Measurements from ENCODE around the gene TBCCD1. TPM values are rescaled to one million over a fixed set of nuclear protein-coding genes. Genes with fewer than 3 reads are reported as not detected.

Gene TBCCD1
- total RNA-seq, 1 experiment from 2014 or later = 7.4 TPM

DNA sequence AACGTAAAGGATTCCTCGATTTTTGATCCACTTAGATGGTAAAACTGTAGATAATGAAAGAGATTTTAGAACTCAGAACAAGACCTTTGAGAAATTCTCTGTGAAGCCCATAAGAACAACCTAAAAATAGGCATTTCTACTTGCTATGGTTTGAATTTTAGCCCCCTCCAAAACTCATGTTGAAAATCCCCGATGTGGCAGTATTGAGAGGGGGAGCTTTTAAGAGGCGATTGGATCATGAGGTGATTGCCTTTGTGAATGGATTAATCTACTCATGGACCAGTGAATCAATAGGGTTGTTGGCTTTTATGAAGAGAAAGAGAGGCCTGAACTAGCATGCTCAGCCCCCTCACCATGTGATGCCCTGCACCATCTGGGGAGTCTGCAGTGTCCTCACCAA is 25.5 kb upstream of the TBCCD1 start:
- H2BK5ac ChIP-seq (ENCODE audit: insufficient read length, low read length) = no peak overlapping the region
- H3K14ac ChIP-seq (ENCODE audit: insufficient read depth, low read length) = no peak overlapping the region
- no peak overlapping the region for H2BK15ac ChIP-seq (ENCODE audit: low read depth, low read length)
- peaks cover 0 to 2% of the 10 kb centered on the region in 2 experiments; a peak in 1 of 5 replicates for H3K9me3 Mint-ChIP-seq
- DNase-seq = no peak
- no peak overlapping the region for H3K18ac ChIP-seq (ENCODE audit: insufficient read length, low read depth, low read length)
- H3K56ac ChIP-seq (ENCODE audit: insufficient read length, low read depth, low read length) = no peak overlapping the region
- H3K4me3 Mint-ChIP-seq = no peak overlapping the region
- TF ChIP-seq, protein P1, sequence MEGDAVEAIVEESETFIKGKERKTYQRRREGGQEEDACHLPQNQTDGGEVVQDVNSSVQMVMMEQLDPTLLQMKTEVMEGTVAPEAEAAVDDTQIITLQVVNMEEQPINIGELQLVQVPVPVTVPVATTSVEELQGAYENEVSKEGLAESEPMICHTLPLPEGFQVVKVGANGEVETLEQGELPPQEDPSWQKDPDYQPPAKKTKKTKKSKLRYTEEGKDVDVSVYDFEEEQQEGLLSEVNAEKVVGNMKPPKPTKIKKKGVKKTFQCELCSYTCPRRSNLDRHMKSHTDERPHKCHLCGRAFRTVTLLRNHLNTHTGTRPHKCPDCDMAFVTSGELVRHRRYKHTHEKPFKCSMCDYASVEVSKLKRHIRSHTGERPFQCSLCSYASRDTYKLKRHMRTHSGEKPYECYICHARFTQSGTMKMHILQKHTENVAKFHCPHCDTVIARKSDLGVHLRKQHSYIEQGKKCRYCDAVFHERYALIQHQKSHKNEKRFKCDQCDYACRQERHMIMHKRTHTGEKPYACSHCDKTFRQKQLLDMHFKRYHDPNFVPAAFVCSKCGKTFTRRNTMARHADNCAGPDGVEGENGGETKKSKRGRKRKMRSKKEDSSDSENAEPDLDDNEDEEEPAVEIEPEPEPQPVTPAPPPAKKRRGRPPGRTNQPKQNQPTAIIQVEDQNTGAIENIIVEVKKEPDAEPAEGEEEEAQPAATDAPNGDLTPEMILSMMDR (conservative IDR thresholded peaks at IDR 0.05) = no peak
- H3K79me1 ChIP-seq (ENCODE audit: insufficient read depth, low read depth, low read length, poor library complexity, severe bottlenecking) = no peaks in the 10 kb centered on the region
- no peak overlapping the region for H4K8ac ChIP-seq (replicated peaks; ENCODE audit: insufficient read length, low read depth, low read length)
- H2BK12ac ChIP-seq (ENCODE audit: insufficient read length, low read depth, low read length) = no peak overlapping the region
- H3K4me1 ChIP-seq (ENCODE audit: insufficient read depth, low read length) = no peaks in the 10 kb centered on the region
- no peak overlapping the region for H3K4me2 ChIP-seq (ENCODE audit: insufficient read depth, insufficient read length, low read length)
- WGBS (ENCODE audit: extremely low coverage, insufficient read length, low lambda C conversion rate) = no CpG with 5 or more reads among the region's 4 CpGs
- H4K20me1 ChIP-seq (ENCODE audit: control insufficient read depth, insufficient read depth, insufficient read length) = no peaks in the 10 kb centered on the region
- no peaks in the 10 kb centered on the region for H3K23me2 ChIP-seq (ENCODE audit: insufficient read length, low read depth, low read length, poor library complexity, severe bottlenecking)
- no peak overlapping the region for H2BK20ac ChIP-seq (ENCODE audit: low read depth, low read length, poor library complexity, severe bottlenecking)
- H3K36me3 Mint-ChIP-seq (ENCODE audit: insufficient read depth in 1 of 3, low read depth in 3 of 3) = no peaks in the 10 kb centered on the region
- no peak overlapping the region for H2BK120ac ChIP-seq (ENCODE audit: low read depth, low read length, poor library complexity, severe bottlenecking)
- H2AFZ ChIP-seq (ENCODE audit: low read length) = no peak overlapping the region
- H3T11ph ChIP-seq (ENCODE audit: low read length) = no peak overlapping the region
- H3K27me3 Mint-ChIP-seq (ENCODE audit: low read depth) = no peaks in the 10 kb centered on the region
- H4K91ac ChIP-seq (ENCODE audit: insufficient read length, low read depth, low read length) = no peak overlapping the region
- H3K79me2 ChIP-seq (ENCODE audit: insufficient read depth, low read length) = no peaks in the 10 kb centered on the region
- H3K27me3 ChIP-seq (ENCODE audit: insufficient read depth, low read length) = no peaks in the 10 kb centered on the region
- no peaks in the 10 kb centered on the region for H3K9me3 ChIP-seq (ENCODE audit: control insufficient read depth, low read depth, low read length)
- no peak overlapping the region; a peak in 1 of 7 replicates for H3K27ac Mint-ChIP-seq
- H3K9ac ChIP-seq (ENCODE audit: extremely low read depth, insufficient read length, low read length) = no peak overlapping the region
- no peak overlapping the region for H3K27ac ChIP-seq (ENCODE audit: insufficient read length, low read depth, low read length)
- no peak overlapping the region for H2AK5ac ChIP-seq (ENCODE audit: insufficient read length, low read length)
- peaks cover 6% of the 10 kb centered on the region in 2 experiments for H3K4me1 Mint-ChIP-seq
- no peak overlapping the region for H4K5ac ChIP-seq (ENCODE audit: insufficient read length, low read depth, low read length)
- no peak overlapping the region for H3K23ac ChIP-seq (ENCODE audit: insufficient read length, low read depth, low read length)
- H3K4ac ChIP-seq (ENCODE audit: low read depth, low read length) = no peak overlapping the region

Measured in H9 (cell line).